ENCODE measurements around the gene DMRT2.

DNA sequence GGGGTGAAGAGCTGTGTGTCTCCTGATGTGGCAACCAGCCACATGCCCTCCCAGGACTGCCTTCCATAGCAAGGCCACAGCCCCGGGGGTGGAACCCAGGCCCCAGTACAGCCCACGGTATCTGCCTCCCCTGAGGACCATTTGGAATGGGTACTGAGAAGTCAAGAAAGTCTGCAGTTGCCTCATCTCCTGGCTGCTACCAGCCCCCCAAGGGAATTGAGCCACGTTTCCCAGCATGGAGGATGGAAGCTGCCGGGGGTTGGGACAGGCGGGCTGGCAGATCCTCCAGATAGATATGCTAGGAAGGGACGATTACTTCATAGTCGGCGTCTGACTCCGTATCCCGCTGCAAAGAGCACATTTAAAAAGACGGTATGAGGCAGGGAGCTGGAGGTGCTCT lies 5.5 kb upstream of the DMRT2 start:
- TF ChIP-seq, protein P1, sequence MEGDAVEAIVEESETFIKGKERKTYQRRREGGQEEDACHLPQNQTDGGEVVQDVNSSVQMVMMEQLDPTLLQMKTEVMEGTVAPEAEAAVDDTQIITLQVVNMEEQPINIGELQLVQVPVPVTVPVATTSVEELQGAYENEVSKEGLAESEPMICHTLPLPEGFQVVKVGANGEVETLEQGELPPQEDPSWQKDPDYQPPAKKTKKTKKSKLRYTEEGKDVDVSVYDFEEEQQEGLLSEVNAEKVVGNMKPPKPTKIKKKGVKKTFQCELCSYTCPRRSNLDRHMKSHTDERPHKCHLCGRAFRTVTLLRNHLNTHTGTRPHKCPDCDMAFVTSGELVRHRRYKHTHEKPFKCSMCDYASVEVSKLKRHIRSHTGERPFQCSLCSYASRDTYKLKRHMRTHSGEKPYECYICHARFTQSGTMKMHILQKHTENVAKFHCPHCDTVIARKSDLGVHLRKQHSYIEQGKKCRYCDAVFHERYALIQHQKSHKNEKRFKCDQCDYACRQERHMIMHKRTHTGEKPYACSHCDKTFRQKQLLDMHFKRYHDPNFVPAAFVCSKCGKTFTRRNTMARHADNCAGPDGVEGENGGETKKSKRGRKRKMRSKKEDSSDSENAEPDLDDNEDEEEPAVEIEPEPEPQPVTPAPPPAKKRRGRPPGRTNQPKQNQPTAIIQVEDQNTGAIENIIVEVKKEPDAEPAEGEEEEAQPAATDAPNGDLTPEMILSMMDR (conservative IDR thresholded peaks at IDR 0.05): no peak
- no peak for TF ChIP-seq EZH2 (IDR thresholded peaks at IDR 0.05; ENCODE audit: low read depth)
